Neural cell (in vitro differentiated cells): ENCODE measurements around the gene SNAI1. TPM values are rescaled to one million over a fixed set of nuclear protein-coding genes. Genes with fewer than 3 reads are reported as not detected.

Source experiments
- H2AFZ ChIP-seq: fragments of 200-600, 300-800 bp; sonication (generic), shearing (Covaris generic); 2 replicates; pipeline ENCODE4 v1.6.0; 2014; ENCODE audit warnings: low read depth, mild to moderate bottlenecking, antibody characterized with exemption, low read length, moderate library complexity
- H3F3A ChIP-seq: fragments of 200-600 bp; shearing (Covaris generic); 2 replicates; pipeline ENCODE4 v1.6.1; 2016; ENCODE audit warnings: mild to moderate bottlenecking, moderate library complexity, mixed read lengths, antibody characterized with exemption, low read length; ENCODE audit not compliant: insufficient read depth, poor library complexity, severe bottlenecking
- H3K27ac ChIP-seq: fragments of 200-600, 300-800 bp; sonication (generic), shearing (Covaris generic); 2 replicates; pipeline ENCODE4 v1.5.1; 2014; ENCODE audit warnings: mild to moderate bottlenecking, low read length, moderate library complexity
- H3K27me3 ChIP-seq: fragments of 300-800, 200-600 bp; sonication (generic), shearing (Covaris generic); 2 replicates; pipeline ENCODE4 v1.6.0; 2014; ENCODE audit warnings: mild to moderate bottlenecking, low read depth, low read length, moderate library complexity; ENCODE audit not compliant: insufficient read depth
- H3K36me3 ChIP-seq: fragments of 300-800, 200-600 bp; sonication (generic), shearing (Covaris generic); 2 replicates; pipeline ENCODE4 v1.5.1; 2014; ENCODE audit warnings: mild to moderate bottlenecking, antibody characterized with exemption, low read length, moderate library complexity; ENCODE audit not compliant: insufficient read depth
- H3K4me2 ChIP-seq: fragments of 300-800, 200-600 bp; sonication (generic), shearing (Covaris generic); 2 replicates; pipeline ENCODE4 v1.6.0; 2014; ENCODE audit warnings: mild to moderate bottlenecking, low read length
- H3K4me3 ChIP-seq: fragments of 300-800, 200-600 bp; sonication (generic), shearing (Covaris generic); 2 replicates; pipeline ENCODE4 v1.5.1; 2014; ENCODE audit warnings: mild to moderate bottlenecking, low read length, moderate library complexity
- H3K79me2 ChIP-seq: fragments of 200-600 bp; shearing (Covaris generic); replicated peaks from 2 replicates; pipeline ENCODE4 v1.6.0; 2014; ENCODE audit warnings: mild to moderate bottlenecking, low read length, moderate library complexity; ENCODE audit not compliant: insufficient read depth
- H3K9ac ChIP-seq: fragments of 300-800, 200-600 bp; sonication (generic), shearing (Covaris generic); 2 replicates; pipeline ENCODE4 v1.6.1; 2016; ENCODE audit warnings: mild to moderate bottlenecking, low read length, mixed read lengths
- H3K9me2 ChIP-seq: fragments of 200-600 bp; shearing (Covaris generic); 2 replicates; pipeline ENCODE4 v1.6.1; 2016; ENCODE audit warnings: mild to moderate bottlenecking, low read length, mixed read lengths; ENCODE audit not compliant: insufficient read depth
- H3K9me3 ChIP-seq: fragments of 200-600, 300-800 bp; sonication (generic), shearing (Covaris generic); 2 replicates; pipeline ENCODE4 v1.6.1; 2016; ENCODE audit warnings: mild to moderate bottlenecking, mixed run types, low read length, moderate library complexity, mixed read lengths
- H4K20me1 ChIP-seq: fragments of 200-600 bp; shearing (Covaris generic); 2 replicates; pipeline ENCODE4 v1.6.1; 2016; ENCODE audit warnings: mild to moderate bottlenecking, mixed run types; ENCODE audit not compliant: insufficient read depth
- CTCF ChIP-seq: fragments of 450-650 bp; IDR thresholded peaks from 2 replicates; pipeline ENCODE4 v1.5.1; 2014; ENCODE audit warnings: antibody characterized with exemption, mild to moderate bottlenecking, moderate library complexity; ENCODE audit not compliant: poor library complexity, severe bottlenecking
- EP300 ChIP-seq: fragments of 450-650 bp; conservative IDR thresholded peaks from 2 replicates; pipeline ENCODE4 v1.6.1; 2014; ENCODE audit warnings: antibody characterized with exemption, mild to moderate bottlenecking, moderate library complexity; ENCODE audit not compliant: poor library complexity, severe bottlenecking
- EZH2 ChIP-seq: fragments of 200-600, 300-800 bp; shearing (Covaris generic), sonication (generic); IDR thresholded peaks from 2 replicates; pipeline ENCODE4 v1.6.1; 2014; ENCODE audit warnings: antibody characterized with exemption, low read length, borderline replicate concordance, mild to moderate bottlenecking; ENCODE audit not compliant: insufficient read depth, poor library complexity, severe bottlenecking
- MXI1 ChIP-seq: fragments of 450-650 bp; conservative IDR thresholded peaks from 2 replicates; pipeline ENCODE4 v1.6.1; 2014; ENCODE audit warnings: antibody characterized with exemption, mild to moderate bottlenecking; ENCODE audit not compliant: poor library complexity, severe bottlenecking
- POLR2AphosphoS5 ChIP-seq: IDR thresholded peaks from 2 replicates; pipeline ENCODE4 v1.6.1; 2012
- RAD21 ChIP-seq: fragments of 450-650 bp; conservative IDR thresholded peaks from 2 replicates; pipeline ENCODE4 v1.6.1; 2014; ENCODE audit warnings: antibody characterized with exemption, mild to moderate bottlenecking, moderate library complexity
- REST ChIP-seq: IDR thresholded peaks from 2 replicates; pipeline ENCODE4 v1.6.1; 2012; ENCODE audit warnings: borderline replicate concordance
- SMC3 ChIP-seq: fragments of 450-650 bp; conservative IDR thresholded peaks from 2 replicates; pipeline ENCODE4 v1.6.1; 2014; ENCODE audit warnings: antibody characterized with exemption, mild to moderate bottlenecking, moderate library complexity; ENCODE audit not compliant: poor library complexity
- TAF1 ChIP-seq: IDR thresholded peaks from 2 replicates; pipeline ENCODE4 v1.6.1; 2012; ENCODE audit warnings: low read depth
- polyA plus RNA-seq: library from polyadenylated mRNA; depleted of rRNA; stranded (reverse); fragments of >200 nt; gene quantifications from 2 replicates; pipeline ENCODE4 v1.2.3, GENCODE V29; 2014

The SNAI1 gene
- polyA plus RNA-seq, 1 donor from 2014 or later = 0.31 TPM

GRCh38 chr20:50032955-50033666 lies 50.3 kb downstream of the SNAI1 start:
- TF ChIP-seq CTCF = no peak
- TF ChIP-seq RAD21 = no peak
- TF ChIP-seq SMC3 = no peak
- TF ChIP-seq REST = no peak
- TF ChIP-seq EP300 = no peak
- TF ChIP-seq POLR2AphosphoS5 = no peak
- no peak for TF ChIP-seq TAF1
- TF ChIP-seq EZH2 = no peak
- TF ChIP-seq MXI1 = no peak
- Histone ChIP-seq H4K20me1 (no peaks in the 10 kb centered on the region), H3K27ac (no peak overlapping the region), H3K36me3 (no peaks in the 10 kb centered on the region), H3K9me2 (no peaks in the 10 kb centered on the region), H3F3A (no peaks in the 10 kb centered on the region), H3K9ac (no peak overlapping the region), H3K4me3 (no peak overlapping the region), H3K4me2 (no peak overlapping the region), H2AFZ (no peak overlapping the region), H3K79me2 (no peaks in the 10 kb centered on the region), H3K9me3 (no peaks in the 10 kb centered on the region), H3K27me3 (no peaks in the 10 kb centered on the region)

GRCh38 chr20:50034567-50035180 lies 51.9 kb downstream of the SNAI1 start:
- no peak overlapping the region for H2AFZ ChIP-seq

More at GRCh38 chr20:50034567-50035180, 51.9 kb downstream of the SNAI1 start:
- no peak overlapping the region for H3K9ac ChIP-seq
- H3K27me3 ChIP-seq = no peaks in the 10 kb centered on the region
- H3K36me3 ChIP-seq = no peaks in the 10 kb centered on the region
- no peaks in the 10 kb centered on the region for H3K9me3 ChIP-seq
- H4K20me1 ChIP-seq = no peaks in the 10 kb centered on the region
- TF ChIP-seq REST (no peak), SMC3 (no peak), POLR2AphosphoS5 (no peak), MXI1 (no peak), EZH2 (no peak), EP300 (no peak), RAD21 (no peak), CTCF (no peak), TAF1 (no peak)
- H3K4me2 ChIP-seq = no peak overlapping the region
- no peak overlapping the region for H3K4me3 ChIP-seq
- no peaks in the 10 kb centered on the region for H3F3A ChIP-seq
- no peak overlapping the region for H3K27ac ChIP-seq
- no peaks in the 10 kb centered on the region for H3K79me2 ChIP-seq
- H3K9me2 ChIP-seq = no peaks in the 10 kb centered on the region
